H1 (cell line): Measurements from ENCODE around the gene SLITRK2.

Experiments used
- EP300 ChIP-seq, 2 experiments: IDR thresholded peaks; 1 replicate in 1 of 2; 2 replicates in 1 of 2; pipeline ENCODE4 v1.6.1; 2011 to 2012; ENCODE audit warnings: low read depth in 2 of 2, low read length in 2 of 2, mild to moderate bottlenecking in 2 of 2, borderline replicate concordance in 1 of 2, inconsistent platforms in 1 of 2, moderate library complexity in 1 of 2
- EZH2 ChIP-seq: fragments of 200-600 bp; sonication (generic); IDR thresholded peaks from 2 replicates; pipeline ENCODE4 v1.7.1; 2012; ENCODE audit warnings: low read depth, mild to moderate bottlenecking, moderate library complexity, low read length, inconsistent platforms; ENCODE audit not compliant: severe bottlenecking
- FOSL1 ChIP-seq: IDR thresholded peaks from 2 replicates; pipeline ENCODE4 v1.6.1; 2011; ENCODE audit warnings: mild to moderate bottlenecking, low read depth, low read length, moderate library complexity; ENCODE audit not compliant: insufficient read depth
- JUN ChIP-seq: IDR thresholded peaks from 2 replicates; pipeline ENCODE4 v1.6.1; 2011; ENCODE audit warnings: low read depth, mild to moderate bottlenecking, improper control_type of control experiment, low read length
- KDM1A ChIP-seq: fragments of 200-600, 300-600 bp; sonication (generic); IDR thresholded peaks from 2 replicates; pipeline ENCODE4 v1.7.1; 2016; ENCODE audit warnings: mild to moderate bottlenecking, low read length, borderline replicate concordance
- PHF8 ChIP-seq: fragments of 200-600 bp; sonication (generic); conservative IDR thresholded peaks from 2 replicates; pipeline ENCODE4 v1.7.1; 2012; ENCODE audit warnings: low read depth, mild to moderate bottlenecking, inconsistent platforms, low read length, moderate library complexity
- POLR2A ChIP-seq, 2 experiments: IDR thresholded peaks; 1 replicate in 1 of 2; 2 replicates in 1 of 2; pipeline ENCODE4 v1.6.1; 2011; ENCODE audit warnings: low read depth in 2 of 2, low read length in 2 of 2, mild to moderate bottlenecking in 2 of 2; ENCODE audit errors: control extremely low read depth in 1 of 2
- POLR2AphosphoS5 ChIP-seq: IDR thresholded peaks from 2 replicates; pipeline ENCODE4 v1.6.1; 2011; ENCODE audit warnings: low read depth, low read length
- SP2 ChIP-seq: IDR thresholded peaks from 2 replicates; pipeline ENCODE4 v1.6.1; 2012; ENCODE audit warnings: mild to moderate bottlenecking, low read length, inconsistent platforms
- TAF1 ChIP-seq: IDR thresholded peaks from 2 replicates; pipeline ENCODE4 v1.6.1; 2011; ENCODE audit warnings: mild to moderate bottlenecking, low read depth, low read length
- TBP ChIP-seq: IDR thresholded peaks from 2 replicates; pipeline ENCODE4 v1.6.1; 2011; ENCODE audit warnings: low read depth, low read length, improper control_type of control experiment
- TEAD4 ChIP-seq: IDR thresholded peaks from 2 replicates; pipeline ENCODE4 v1.6.1; 2012; ENCODE audit warnings: low read depth, low read length, inconsistent platforms, mixed read lengths
- YY1 ChIP-seq: IDR thresholded peaks from 2 replicates; pipeline ENCODE4 v1.6.1; 2011; ENCODE audit warnings: low read depth, mild to moderate bottlenecking, low read length
- TF ChIP-seq, protein P1 (sequence below), 3 experiments: IDR thresholded peaks; 1 replicate in 2 of 3; 2 replicates in 1 of 3; pipeline versions ENCODE4 v1.5.1 to v1.6.1; 2011; ENCODE audit warnings: low read length in 3 of 3, mild to moderate bottlenecking in 3 of 3, inconsistent platforms in 2 of 3, low read depth in 1 of 3, moderate library complexity in 1 of 3; ENCODE audit not compliant: insufficient read depth in 1 of 3; ENCODE audit errors: control extremely low read depth in 1 of 3

DNA sequence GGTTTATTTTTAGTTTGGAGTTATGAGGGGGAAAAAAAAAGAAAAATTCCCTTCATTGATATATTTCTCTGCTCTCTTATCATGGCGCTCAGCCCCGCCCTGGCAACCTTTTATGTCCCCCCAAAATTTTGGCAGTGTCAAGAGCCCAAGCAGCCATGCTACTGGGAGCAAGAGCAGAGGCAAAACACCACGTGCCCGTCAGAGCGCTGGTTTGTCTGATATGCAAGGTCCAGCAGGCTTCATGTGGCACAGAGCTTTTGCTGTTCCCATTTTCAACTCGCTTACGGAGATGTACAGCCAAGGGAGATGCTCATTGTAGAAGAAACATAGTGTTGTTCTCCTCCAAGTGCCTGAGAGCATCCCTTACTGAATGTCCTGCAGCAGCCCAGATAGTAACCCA lies 27.3 kb downstream of the SLITRK2 start:
- TF ChIP-seq SP2 = no peak
- TF ChIP-seq POLR2A (IDR thresholded peaks at IDR 0.05; ENCODE audit: control extremely low read depth in 1 of 2, low read depth in 2 of 2, low read length in 2 of 2) = no peak
- no peak for TF ChIP-seq TAF1
- TF ChIP-seq TEAD4 = no peak
- TF ChIP-seq, protein P1, sequence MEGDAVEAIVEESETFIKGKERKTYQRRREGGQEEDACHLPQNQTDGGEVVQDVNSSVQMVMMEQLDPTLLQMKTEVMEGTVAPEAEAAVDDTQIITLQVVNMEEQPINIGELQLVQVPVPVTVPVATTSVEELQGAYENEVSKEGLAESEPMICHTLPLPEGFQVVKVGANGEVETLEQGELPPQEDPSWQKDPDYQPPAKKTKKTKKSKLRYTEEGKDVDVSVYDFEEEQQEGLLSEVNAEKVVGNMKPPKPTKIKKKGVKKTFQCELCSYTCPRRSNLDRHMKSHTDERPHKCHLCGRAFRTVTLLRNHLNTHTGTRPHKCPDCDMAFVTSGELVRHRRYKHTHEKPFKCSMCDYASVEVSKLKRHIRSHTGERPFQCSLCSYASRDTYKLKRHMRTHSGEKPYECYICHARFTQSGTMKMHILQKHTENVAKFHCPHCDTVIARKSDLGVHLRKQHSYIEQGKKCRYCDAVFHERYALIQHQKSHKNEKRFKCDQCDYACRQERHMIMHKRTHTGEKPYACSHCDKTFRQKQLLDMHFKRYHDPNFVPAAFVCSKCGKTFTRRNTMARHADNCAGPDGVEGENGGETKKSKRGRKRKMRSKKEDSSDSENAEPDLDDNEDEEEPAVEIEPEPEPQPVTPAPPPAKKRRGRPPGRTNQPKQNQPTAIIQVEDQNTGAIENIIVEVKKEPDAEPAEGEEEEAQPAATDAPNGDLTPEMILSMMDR (IDR thresholded peaks at IDR 0.05; ENCODE audit: control extremely low read depth in 1 of 3, insufficient read depth in 1 of 3, low read depth in 1 of 3, low read length in 3 of 3) = no peak
- no peak for TF ChIP-seq EZH2
- no peak for TF ChIP-seq FOSL1
- TF ChIP-seq TBP = no peak
- no peak for TF ChIP-seq EP300 (IDR thresholded peaks at IDR 0.05; ENCODE audit: borderline replicate concordance in 1 of 2, low read depth in 2 of 2, low read length in 2 of 2)
- TF ChIP-seq KDM1A = no peak
- no peak for TF ChIP-seq JUN
- no peak for TF ChIP-seq YY1
- no peak for TF ChIP-seq PHF8
- TF ChIP-seq POLR2AphosphoS5 = no peak
